ENCODE data around the gene TMEM30A. TPM values are rescaled to one million over a fixed set of nuclear protein-coding genes. Genes with fewer than 3 reads are reported as not detected.

TMEM30A gene
- total RNA-seq, 1 experiment from 2014 or later = 65.2 TPM

DNA sequence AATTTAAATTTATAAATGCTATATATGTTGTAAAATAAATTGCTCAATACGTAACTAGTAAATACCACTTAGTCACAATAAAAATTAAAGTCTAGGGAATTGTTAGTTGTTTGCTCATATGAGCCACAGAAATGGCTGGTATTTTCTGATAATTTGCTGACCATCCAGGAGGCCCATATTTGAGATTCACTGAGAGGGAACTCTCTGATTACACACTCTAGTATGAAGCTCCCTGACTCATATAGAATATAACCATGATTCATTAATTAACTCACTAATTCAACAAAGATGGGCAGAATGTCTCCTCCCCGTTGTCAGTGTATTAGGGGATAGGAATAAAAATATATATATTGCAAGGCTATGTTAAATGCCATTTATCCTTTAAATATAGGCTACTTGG lies 46.6 kb upstream of the TMEM30A start:
- Histone ChIP-seq H2AFZ (ENCODE audit: low read length) (no peak overlapping the region), H3K4me2 (ENCODE audit: insufficient read depth, insufficient read length, low read length) (no peak overlapping the region), H3K79me1 (ENCODE audit: insufficient read depth, low read depth, low read length, poor library complexity, severe bottlenecking) (no peaks in the 10 kb centered on the region), H3K18ac (ENCODE audit: insufficient read length, low read depth, low read length) (no peak overlapping the region), H2BK15ac (ENCODE audit: low read depth, low read length) (no peak overlapping the region), H2AK5ac (ENCODE audit: insufficient read length, low read length) (no peak overlapping the region), H3T11ph (ENCODE audit: low read length) (no peak overlapping the region), H4K8ac (replicated peaks; ENCODE audit: insufficient read length, low read depth, low read length) (no peak overlapping the region), H3K56ac (ENCODE audit: insufficient read length, low read depth, low read length) (no peak overlapping the region), H3K23ac (ENCODE audit: insufficient read length, low read depth, low read length) (no peak overlapping the region), H4K5ac (ENCODE audit: insufficient read length, low read depth, low read length) (no peak overlapping the region), H3K9ac (ENCODE audit: extremely low read depth, insufficient read length, low read length) (no peak overlapping the region), H2BK5ac (ENCODE audit: insufficient read length, low read length) (no peak overlapping the region), H2BK20ac (ENCODE audit: low read depth, low read length, poor library complexity, severe bottlenecking) (no peak overlapping the region), H3K9me3 (ENCODE audit: control insufficient read depth, low read depth, low read length) (no peaks in the 10 kb centered on the region), H3K14ac (ENCODE audit: insufficient read depth, low read length) (no peak overlapping the region), H2BK120ac (ENCODE audit: low read depth, low read length, poor library complexity, severe bottlenecking) (no peak overlapping the region), H3K4me1 (ENCODE audit: insufficient read depth, low read length) (peaks cover 19% of the 10 kb centered on the region; the same call in 1 of the 2 replicates), H2BK12ac (ENCODE audit: insufficient read length, low read depth, low read length) (no peak overlapping the region), H3K27me3 (ENCODE audit: insufficient read depth, low read length) (no peaks in the 10 kb centered on the region), H4K20me1 (ENCODE audit: control insufficient read depth, insufficient read depth, insufficient read length) (no peaks in the 10 kb centered on the region), H3K79me2 (ENCODE audit: insufficient read depth, low read length) (no peaks in the 10 kb centered on the region), H3K4ac (ENCODE audit: low read depth, low read length) (no peak overlapping the region), H3K23me2 (ENCODE audit: insufficient read length, low read depth, low read length, poor library complexity, severe bottlenecking) (peaks cover 4% of the 10 kb centered on the region), H3K27ac (ENCODE audit: insufficient read length, low read depth, low read length) (no peak overlapping the region), H4K91ac (ENCODE audit: insufficient read length, low read depth, low read length) (no peak overlapping the region)
- Mint-ChIP-seq H3K4me1 (peaks cover 64 to 72% of the 10 kb centered on the region in 2 experiments), H3K27ac (peak overlapping the region in 1 of 3 experiments; percentile 88; a peak in 2 of 7 replicates), H3K4me3 (no peak overlapping the region), H3K36me3 (ENCODE audit: insufficient read depth in 1 of 3, low read depth in 3 of 3) (peaks cover 0 to 16% (median 0%) of the 10 kb centered on the region in 3 experiments; a peak in 2 of 7 replicates), H3K9me3 (no peaks in the 10 kb centered on the region), H3K27me3 (ENCODE audit: low read depth) (no peaks in the 10 kb centered on the region)
- no CpG with 5 or more reads among the region's 2 CpGs for WGBS (ENCODE audit: extremely low coverage, insufficient read length, low lambda C conversion rate)
- TF ChIP-seq, protein P1, sequence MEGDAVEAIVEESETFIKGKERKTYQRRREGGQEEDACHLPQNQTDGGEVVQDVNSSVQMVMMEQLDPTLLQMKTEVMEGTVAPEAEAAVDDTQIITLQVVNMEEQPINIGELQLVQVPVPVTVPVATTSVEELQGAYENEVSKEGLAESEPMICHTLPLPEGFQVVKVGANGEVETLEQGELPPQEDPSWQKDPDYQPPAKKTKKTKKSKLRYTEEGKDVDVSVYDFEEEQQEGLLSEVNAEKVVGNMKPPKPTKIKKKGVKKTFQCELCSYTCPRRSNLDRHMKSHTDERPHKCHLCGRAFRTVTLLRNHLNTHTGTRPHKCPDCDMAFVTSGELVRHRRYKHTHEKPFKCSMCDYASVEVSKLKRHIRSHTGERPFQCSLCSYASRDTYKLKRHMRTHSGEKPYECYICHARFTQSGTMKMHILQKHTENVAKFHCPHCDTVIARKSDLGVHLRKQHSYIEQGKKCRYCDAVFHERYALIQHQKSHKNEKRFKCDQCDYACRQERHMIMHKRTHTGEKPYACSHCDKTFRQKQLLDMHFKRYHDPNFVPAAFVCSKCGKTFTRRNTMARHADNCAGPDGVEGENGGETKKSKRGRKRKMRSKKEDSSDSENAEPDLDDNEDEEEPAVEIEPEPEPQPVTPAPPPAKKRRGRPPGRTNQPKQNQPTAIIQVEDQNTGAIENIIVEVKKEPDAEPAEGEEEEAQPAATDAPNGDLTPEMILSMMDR (conservative IDR thresholded peaks at IDR 0.05) = no peak
- no peak for DNase-seq
